ENCODE data around the gene CFLAR. TPM values are rescaled to one million over a fixed set of nuclear protein-coding genes. Genes with fewer than 3 reads are reported as not detected.

Gene CFLAR
- total and polyA plus RNA-seq, 2 of the 13 experiments (the other 11 are each of a cell fraction or from before 2014, with no cell fraction given) = 43.8 to 92.1 TPM

- no peak for TF ChIP-seq ZNF646 (CRISPR knock-in tag; IDR thresholded peaks at IDR 0.05)
- no peak for TF ChIP-seq HHEX (CRISPR knock-in tag; IDR thresholded peaks at IDR 0.05)
- TF ChIP-seq, protein P1, sequence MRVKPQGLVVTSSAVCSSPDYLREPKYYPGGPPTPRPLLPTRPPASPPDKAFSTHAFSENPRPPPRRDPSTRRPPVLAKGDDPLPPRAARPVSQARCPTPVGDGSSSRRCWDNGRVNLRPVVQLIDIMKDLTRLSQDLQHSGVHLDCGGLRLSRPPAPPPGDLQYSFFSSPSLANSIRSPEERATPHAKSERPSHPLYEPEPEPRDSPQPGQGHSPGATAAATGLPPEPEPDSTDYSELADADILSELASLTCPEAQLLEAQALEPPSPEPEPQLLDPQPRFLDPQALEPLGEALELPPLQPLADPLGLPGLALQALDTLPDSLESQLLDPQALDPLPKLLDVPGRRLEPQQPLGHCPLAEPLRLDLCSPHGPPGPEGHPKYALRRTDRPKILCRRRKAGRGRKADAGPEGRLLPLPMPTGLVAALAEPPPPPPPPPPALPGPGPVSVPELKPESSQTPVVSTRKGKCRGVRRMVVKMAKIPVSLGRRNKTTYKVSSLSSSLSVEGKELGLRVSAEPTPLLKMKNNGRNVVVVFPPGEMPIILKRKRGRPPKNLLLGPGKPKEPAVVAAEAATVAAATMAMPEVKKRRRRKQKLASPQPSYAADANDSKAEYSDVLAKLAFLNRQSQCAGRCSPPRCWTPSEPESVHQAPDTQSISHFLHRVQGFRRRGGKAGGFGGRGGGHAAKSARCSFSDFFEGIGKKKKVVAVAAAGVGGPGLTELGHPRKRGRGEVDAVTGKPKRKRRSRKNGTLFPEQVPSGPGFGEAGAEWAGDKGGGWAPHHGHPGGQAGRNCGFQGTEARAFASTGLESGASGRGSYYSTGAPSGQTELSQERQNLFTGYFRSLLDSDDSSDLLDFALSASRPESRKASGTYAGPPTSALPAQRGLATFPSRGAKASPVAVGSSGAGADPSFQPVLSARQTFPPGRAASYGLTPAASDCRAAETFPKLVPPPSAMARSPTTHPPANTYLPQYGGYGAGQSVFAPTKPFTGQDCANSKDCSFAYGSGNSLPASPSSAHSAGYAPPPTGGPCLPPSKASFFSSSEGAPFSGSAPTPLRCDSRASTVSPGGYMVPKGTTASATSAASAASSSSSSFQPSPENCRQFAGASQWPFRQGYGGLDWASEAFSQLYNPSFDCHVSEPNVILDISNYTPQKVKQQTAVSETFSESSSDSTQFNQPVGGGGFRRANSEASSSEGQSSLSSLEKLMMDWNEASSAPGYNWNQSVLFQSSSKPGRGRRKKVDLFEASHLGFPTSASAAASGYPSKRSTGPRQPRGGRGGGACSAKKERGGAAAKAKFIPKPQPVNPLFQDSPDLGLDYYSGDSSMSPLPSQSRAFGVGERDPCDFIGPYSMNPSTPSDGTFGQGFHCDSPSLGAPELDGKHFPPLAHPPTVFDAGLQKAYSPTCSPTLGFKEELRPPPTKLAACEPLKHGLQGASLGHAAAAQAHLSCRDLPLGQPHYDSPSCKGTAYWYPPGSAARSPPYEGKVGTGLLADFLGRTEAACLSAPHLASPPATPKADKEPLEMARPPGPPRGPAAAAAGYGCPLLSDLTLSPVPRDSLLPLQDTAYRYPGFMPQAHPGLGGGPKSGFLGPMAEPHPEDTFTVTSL (CRISPR knock-in tag; IDR thresholded peaks at IDR 0.05; ENCODE audit: borderline replicate concordance) = peak; percentile 70; the same call in 1 of the 2 replicates
- TF ChIP-seq MXI1 (IDR thresholded peaks at IDR 0.05; ENCODE audit: borderline replicate concordance, low read depth, low read length) = no peak
- TF ChIP-seq RFX1 (IDR thresholded peaks at IDR 0.05) = no peak
- TF ChIP-seq PBX3 (CRISPR knock-in tag; IDR thresholded peaks at IDR 0.05; ENCODE audit: borderline replicate concordance) = no peak
- TF ChIP-seq HMG20A (CRISPR knock-in tag; IDR thresholded peaks at IDR 0.05; ENCODE audit: borderline replicate concordance) = peak; percentile 30; the same call in 1 of the 2 replicates
- TF ChIP-seq, protein P2, sequence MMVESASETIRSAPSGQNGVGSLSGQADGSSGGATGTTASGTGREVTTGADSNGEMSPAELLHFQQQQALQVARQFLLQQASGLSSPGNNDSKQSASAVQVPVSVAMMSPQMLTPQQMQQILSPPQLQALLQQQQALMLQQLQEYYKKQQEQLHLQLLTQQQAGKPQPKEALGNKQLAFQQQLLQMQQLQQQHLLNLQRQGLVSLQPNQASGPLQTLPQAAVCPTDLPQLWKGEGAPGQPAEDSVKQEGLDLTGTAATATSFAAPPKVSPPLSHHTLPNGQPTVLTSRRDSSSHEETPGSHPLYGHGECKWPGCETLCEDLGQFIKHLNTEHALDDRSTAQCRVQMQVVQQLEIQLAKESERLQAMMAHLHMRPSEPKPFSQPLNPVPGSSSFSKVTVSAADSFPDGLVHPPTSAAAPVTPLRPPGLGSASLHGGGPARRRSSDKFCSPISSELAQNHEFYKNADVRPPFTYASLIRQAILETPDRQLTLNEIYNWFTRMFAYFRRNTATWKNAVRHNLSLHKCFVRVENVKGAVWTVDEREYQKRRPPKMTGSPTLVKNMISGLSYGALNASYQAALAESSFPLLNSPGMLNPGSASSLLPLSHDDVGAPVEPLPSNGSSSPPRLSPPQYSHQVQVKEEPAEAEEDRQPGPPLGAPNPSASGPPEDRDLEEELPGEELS (CRISPR knock-in tag; IDR thresholded peaks at IDR 0.05) = peak; percentile 50; the same call in 1 of the 2 replicates
- TF ChIP-seq, protein P3, sequence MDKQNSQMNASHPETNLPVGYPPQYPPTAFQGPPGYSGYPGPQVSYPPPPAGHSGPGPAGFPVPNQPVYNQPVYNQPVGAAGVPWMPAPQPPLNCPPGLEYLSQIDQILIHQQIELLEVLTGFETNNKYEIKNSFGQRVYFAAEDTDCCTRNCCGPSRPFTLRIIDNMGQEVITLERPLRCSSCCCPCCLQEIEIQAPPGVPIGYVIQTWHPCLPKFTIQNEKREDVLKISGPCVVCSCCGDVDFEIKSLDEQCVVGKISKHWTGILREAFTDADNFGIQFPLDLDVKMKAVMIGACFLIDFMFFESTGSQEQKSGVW (CRISPR knock-in tag; IDR thresholded peaks at IDR 0.05; ENCODE audit: borderline replicate concordance) = no peak
- TF ChIP-seq ZNF597 (CRISPR knock-in tag; IDR thresholded peaks at IDR 0.05) = no peak
- no peak for TF ChIP-seq ZNF124 (CRISPR knock-in tag; IDR thresholded peaks at IDR 0.05)
- TF ChIP-seq CEBPG (CRISPR knock-in tag; IDR thresholded peaks at IDR 0.05) = peak; percentile 3; the same call in 1 of the 2 replicates
- no peak for TF ChIP-seq TEAD2 (CRISPR knock-in tag; IDR thresholded peaks at IDR 0.05)
Measured at GRCh38 chr2:201114350-201114749, 1.6 kb upstream of the CFLAR start (continued).
